Prostate gland (tissue), 2 donors: ENCODE data around the gene PCDHA7.
"Not testable (repeated sequence)": the region's sequence is repeated elsewhere in the genome, so short reads cannot be mapped to it uniquely, and the experiment has no call there.

Experiments
- POLR2AphosphoS5 ChIP-seq: sonication (generic); formaldehyde crosslinking; IDR thresholded peaks from one replicate; pipeline ENCODE4 v1.6.1; 2017; ENCODE audit warnings: antibody characterized with exemption
- TF ChIP-seq, protein P1 (sequence below), 4 experiments: fragments of 200-600 bp in 2 of 4; fragments of 450-650 bp in 2 of 4; sonication (generic) in 2 of 4; IDR thresholded peaks; 1 replicate in 3 of 4; 2 replicates in 1 of 4; pipeline ENCODE4 v1.5.1; 2016 to 2019; ENCODE audit warnings: antibody characterized with exemption in 4 of 4, mild to moderate bottlenecking in 2 of 4, moderate library complexity in 2 of 4

DNA sequence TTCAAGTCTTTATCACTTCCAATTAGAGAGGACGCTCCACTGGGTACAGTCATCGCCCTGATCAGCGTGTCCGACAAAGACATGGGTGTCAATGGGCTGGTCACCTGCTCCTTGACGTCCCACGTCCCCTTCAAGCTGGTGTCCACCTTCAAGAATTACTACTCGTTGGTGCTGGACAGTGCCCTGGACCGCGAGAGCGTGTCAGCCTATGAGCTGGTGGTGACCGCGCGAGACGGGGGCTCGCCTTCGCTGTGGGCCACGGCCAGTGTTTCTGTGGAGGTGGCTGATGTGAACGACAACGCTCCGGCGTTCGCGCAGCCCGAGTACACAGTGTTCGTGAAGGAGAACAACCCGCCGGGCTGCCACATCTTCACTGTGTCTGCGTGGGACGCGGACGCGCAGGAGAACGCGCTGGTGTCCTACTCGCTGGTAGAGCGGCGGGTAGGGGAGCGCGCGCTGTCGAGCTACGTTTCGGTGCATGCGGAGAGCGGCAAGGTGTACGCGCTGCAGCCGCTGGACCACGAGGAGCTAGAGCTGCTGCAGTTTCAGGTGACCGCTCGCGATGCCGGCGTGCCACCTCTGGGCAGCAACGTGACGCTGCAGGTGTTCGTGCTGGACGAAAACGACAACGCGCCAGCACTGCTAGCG, 25.7 kb upstream of the PCDHA7 start:
- TF ChIP-seq POLR2AphosphoS5 = not testable (repeated sequence)
- TF ChIP-seq, protein P1, sequence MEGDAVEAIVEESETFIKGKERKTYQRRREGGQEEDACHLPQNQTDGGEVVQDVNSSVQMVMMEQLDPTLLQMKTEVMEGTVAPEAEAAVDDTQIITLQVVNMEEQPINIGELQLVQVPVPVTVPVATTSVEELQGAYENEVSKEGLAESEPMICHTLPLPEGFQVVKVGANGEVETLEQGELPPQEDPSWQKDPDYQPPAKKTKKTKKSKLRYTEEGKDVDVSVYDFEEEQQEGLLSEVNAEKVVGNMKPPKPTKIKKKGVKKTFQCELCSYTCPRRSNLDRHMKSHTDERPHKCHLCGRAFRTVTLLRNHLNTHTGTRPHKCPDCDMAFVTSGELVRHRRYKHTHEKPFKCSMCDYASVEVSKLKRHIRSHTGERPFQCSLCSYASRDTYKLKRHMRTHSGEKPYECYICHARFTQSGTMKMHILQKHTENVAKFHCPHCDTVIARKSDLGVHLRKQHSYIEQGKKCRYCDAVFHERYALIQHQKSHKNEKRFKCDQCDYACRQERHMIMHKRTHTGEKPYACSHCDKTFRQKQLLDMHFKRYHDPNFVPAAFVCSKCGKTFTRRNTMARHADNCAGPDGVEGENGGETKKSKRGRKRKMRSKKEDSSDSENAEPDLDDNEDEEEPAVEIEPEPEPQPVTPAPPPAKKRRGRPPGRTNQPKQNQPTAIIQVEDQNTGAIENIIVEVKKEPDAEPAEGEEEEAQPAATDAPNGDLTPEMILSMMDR (IDR thresholded peaks at IDR 0.05) = not testable (repeated sequence)
